Activated CD8-positive, alpha-beta memory T cell treated with anti-CD3 and anti-CD28 coated beads, Interleukin-2, amount 10 ng/mL, durations not matched to agents 7 days and 5 days (primary cell): ENCODE measurements around the gene UPF3B. TPM values are rescaled to one million over a fixed set of nuclear protein-coding genes. Genes with fewer than 3 reads are reported as not detected.
A peak's percentile ranks its signal among the peaks of the same experiment; 100 is the strongest.
"Not testable (repeated sequence)": the region's sequence is repeated elsewhere in the genome, so short reads cannot be mapped to it uniquely, and the experiment has no call there.

Experiments
- ATAC-seq: fragments of 150-1000 bp; cut with Tn5 transposase; one replicate; pipeline ENCODE4 v1.10.0; 2021; ENCODE audit warnings: moderate library complexity
- CTCF ChIA-PET: fragments of 350-600 bp; sonication (Branson Sonifier 250); formaldehyde crosslinking; loops from one replicate; lab custom pipeline; 2021; ENCODE audit warnings: antibody characterized with exemption; lab: Charles Lee
- DNase-seq: peaks from one replicate; pipeline ENCODE4 v3.0.0-alpha.2; 2020
- H3K27ac Mint-ChIP-seq: one replicate; pipeline ENCODE4 v1.8.0; 2021; ENCODE audit warnings: mild to moderate bottlenecking, mixed read lengths
- H3K27me3 Mint-ChIP-seq: one replicate; pipeline ENCODE4 v1.8.0; 2021; ENCODE audit warnings: mixed read lengths
- H3K36me3 Mint-ChIP-seq: one replicate; pipeline ENCODE4 v1.8.0; 2021; ENCODE audit warnings: mild to moderate bottlenecking, mixed read lengths
- H3K4me1 Mint-ChIP-seq: one replicate; pipeline ENCODE4 v1.8.0; 2021; ENCODE audit warnings: mixed read lengths
- H3K4me3 Mint-ChIP-seq: one replicate; pipeline ENCODE4 v1.8.0; 2021; ENCODE audit warnings: mild to moderate bottlenecking, moderate library complexity, mixed read lengths
- H3K9me3 Mint-ChIP-seq: one replicate; pipeline ENCODE4 v1.8.0; 2022; ENCODE audit warnings: low read depth, mixed read lengths
- total RNA-seq, 2 experiments: library from RNA; stranded (reverse); gene quantifications; one replicate each; pipeline ENCODE4 v1.2.3, GENCODE V29; 2021

Gene UPF3B, protein sequence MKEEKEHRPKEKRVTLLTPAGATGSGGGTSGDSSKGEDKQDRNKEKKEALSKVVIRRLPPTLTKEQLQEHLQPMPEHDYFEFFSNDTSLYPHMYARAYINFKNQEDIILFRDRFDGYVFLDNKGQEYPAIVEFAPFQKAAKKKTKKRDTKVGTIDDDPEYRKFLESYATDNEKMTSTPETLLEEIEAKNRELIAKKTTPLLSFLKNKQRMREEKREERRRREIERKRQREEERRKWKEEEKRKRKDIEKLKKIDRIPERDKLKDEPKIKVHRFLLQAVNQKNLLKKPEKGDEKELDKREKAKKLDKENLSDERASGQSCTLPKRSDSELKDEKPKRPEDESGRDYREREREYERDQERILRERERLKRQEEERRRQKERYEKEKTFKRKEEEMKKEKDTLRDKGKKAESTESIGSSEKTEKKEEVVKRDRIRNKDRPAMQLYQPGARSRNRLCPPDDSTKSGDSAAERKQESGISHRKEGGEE
- total RNA-seq = 10 to 100 TPM; 11.3 to 12.8 TPM

DNA sequence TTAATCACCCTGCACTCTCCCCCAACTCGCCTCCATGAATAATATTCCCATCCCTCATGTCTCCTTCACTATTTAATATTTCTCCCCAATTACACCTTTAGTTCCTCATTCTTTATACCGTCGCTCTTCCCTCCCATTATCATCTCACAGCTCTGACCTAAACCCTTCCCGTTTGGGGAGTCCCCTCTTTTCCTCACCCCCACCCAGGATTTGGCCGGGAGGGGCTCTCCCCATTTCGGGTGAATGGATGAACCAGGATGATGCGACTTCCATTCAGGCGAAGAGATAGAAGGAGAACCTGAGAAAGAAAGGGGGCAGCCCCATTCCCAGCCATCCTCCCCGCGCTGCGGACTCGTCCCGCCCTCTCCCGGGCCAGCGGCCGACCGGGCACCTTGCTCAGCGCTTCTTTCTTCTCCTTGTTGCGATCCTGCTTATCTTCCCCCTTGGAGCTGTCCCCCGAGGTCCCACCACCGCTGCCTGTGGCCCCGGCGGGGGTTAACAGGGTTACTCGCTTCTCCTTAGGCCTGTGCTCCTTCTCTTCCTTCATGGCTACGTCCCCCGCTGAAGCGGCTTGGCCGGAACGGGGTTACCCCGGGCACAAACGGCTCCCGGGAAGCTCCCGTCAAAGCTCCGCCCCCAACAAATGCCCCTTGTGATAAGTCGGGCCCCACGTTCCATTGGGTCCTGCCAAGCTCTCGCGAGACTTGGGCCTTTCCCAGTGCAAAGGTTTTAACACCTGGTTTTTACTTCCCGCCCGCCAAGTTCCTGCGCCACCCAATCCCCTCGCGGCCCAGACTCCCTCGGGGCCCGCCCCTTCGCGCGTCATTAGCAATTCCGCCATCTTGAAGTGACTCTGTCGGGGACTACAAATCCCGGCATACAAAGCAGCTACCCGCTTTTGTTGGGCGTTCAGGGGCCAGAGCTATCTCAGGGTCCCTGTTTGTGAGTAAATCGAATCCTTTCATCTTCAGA, at the start of gene UPF3B:
UPF3B (minus strand) TSS at position 582 of the 972 bp plus-strand sequence; CDS start at position 547, 35 bp downstream.
- H3K9me3 Mint-ChIP-seq = no peaks in the 10 kb centered on the region

DNA sequence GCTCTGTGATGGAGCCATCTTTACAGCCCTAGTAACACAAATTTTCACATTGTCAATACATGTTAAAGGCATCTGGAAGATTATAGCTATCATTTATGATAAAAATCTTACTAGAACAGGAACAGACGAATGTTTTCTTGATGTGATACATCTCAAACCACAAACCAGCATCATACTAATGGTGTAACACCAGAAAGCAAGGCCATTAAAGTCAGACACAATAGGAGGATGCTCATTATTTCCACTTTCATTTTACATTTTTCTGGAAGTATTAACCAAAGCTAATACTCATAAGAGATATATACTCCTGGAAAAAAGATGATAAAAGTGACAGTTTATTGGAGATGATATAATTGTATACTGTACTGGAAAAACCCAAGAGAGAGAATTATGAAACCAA, 48.2 kb upstream of the UPF3B start:
- no peak for ATAC-seq
- Mint-ChIP-seq H3K36me3 (no peaks in the 10 kb centered on the region), H3K9me3 (no peaks in the 10 kb centered on the region), H3K27me3 (no peaks in the 10 kb centered on the region), H3K4me1 (peaks cover 5% of the 10 kb centered on the region), H3K27ac (no peak overlapping the region), H3K4me3 (no peak overlapping the region)
- CTCF ChIA-PET = interaction anchor here (1.1 kb wide), 1 partner anchor 13 kb away, joined by 3 read pairs; no protein-coding TSS in a partner anchor
- DNase-seq = no peak

More for the DNA sequence above, at the start of gene UPF3B:
- peak; percentile 98 for ATAC-seq
- CTCF ChIA-PET = interaction anchor here (1.0 to 1.5 kb wide), 3 partner anchors 19 to 61 kb away, joined by 3 to 9 read pairs (median 3); partner anchors contain the start of gene RPL39
- no peaks in the 10 kb centered on the region for H3K27me3 Mint-ChIP-seq
- peaks cover 12% of the 10 kb centered on the region for H3K4me1 Mint-ChIP-seq
- DNase-seq = peak; percentile 98
- H3K27ac Mint-ChIP-seq = peak within 1 kb of the TSS; percentile 90
- peaks cover 17% of the 10 kb centered on the region for H3K36me3 Mint-ChIP-seq
- peak within 1 kb of the TSS; percentile 96 for H3K4me3 Mint-ChIP-seq

DNA sequence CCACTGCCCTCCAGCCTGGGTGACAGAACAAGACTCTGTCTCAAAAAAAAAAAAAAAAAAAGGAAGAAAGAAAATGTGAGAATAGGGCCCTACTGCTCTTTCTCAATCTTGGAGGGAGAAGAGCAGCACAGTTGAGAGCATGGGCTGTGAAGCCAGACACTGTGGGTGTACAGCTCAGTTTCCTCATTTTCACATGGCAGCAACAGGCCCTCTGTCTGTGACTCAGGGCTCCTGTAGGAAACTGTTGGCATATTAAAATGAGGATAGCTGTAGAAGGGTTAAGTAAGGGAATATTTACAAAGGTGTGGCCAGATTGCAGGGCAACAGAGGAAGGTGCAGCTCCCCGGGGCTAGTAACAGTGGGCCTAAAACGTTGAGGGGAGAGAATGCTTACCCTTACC, 46.4 kb upstream of the UPF3B start:
- H3K9me3 Mint-ChIP-seq = no peaks in the 10 kb centered on the region
- ATAC-seq (no peak), DNase-seq (no peak)
- CTCF ChIA-PET = no interaction called here
- no peak overlapping the region for H3K27ac Mint-ChIP-seq
- H3K4me3 Mint-ChIP-seq = no peak overlapping the region
- H3K36me3 Mint-ChIP-seq = no peaks in the 10 kb centered on the region
- H3K4me1 Mint-ChIP-seq = peaks cover 5% of the 10 kb centered on the region
- H3K27me3 Mint-ChIP-seq = no peaks in the 10 kb centered on the region

DNA sequence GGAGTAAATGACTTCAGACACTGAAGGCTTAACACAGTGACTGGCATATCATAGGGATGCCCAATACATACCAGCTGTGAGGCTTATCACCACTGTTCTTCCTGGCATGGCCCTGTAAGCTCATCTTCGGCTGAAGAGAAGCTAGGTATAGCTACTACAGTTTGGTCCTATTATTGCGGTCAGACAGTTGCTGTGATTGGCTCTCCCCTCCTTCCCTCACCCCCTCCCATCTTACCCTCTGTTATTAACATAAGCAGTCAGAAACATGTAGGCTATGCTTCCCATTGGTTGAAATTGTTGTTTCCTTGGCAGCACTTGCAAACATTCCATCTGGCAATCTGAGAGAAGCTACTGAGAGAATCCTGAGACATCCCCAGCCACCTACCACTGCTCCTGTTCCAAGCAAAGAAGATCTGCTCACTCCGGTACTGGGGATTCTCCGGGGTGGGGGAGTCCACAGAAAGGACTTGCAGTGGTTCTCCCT, 43.1 kb upstream of the UPF3B start, which contains the start of gene AKAP14:
AKAP14 (plus strand) TSS at position 51 of the 484 bp plus-strand sequence. CDS start 7,331 bp downstream, outside the sequence.
- H3K36me3 Mint-ChIP-seq = no peaks in the 10 kb centered on the region
- H3K9me3 Mint-ChIP-seq = no peaks in the 10 kb centered on the region
- H3K4me1 Mint-ChIP-seq = peaks cover 3% of the 10 kb centered on the region
- DNase-seq (no peak), ATAC-seq (no peak)
- H3K4me3 Mint-ChIP-seq = no peak within 1 kb of the TSS
- H3K27ac Mint-ChIP-seq = no peak within 1 kb of the TSS
- CTCF ChIA-PET = no interaction called here
- no peaks in the 10 kb centered on the region for H3K27me3 Mint-ChIP-seq

DNA sequence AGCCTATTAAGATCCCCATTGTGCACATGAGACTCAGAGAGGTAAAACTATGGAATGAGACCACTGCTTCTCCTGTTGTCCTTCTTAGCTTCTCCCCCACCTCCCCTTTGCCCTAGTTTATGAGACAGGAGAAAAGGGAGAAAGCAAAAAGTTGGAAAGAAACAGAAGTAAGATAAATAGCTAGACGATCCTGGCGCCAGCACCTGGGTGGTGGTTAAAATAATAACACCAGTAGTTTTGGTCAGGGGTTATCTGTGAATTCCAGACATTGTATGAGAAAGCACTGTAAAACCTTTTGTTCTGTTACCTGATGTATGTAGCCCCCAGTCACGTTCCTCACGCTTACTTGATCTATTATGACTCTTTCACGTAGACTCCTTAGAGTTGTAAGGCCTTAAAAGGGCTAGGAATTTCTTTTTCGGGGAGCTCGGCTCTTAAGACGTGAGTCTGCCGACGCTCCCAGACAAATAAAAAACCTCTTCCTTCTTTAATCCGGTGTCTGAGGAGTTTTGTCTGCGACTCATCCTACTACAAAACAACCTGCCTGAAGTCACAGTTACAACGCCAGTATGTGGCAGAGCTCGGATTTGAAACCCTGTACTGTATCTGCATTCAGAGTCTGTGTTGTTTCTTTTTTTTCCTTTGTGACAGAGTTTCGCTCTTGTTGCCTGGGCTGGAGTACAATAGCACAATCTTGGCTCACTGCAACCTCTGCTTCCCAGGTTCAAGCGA, 39.4 kb upstream of the UPF3B start:
- H3K9me3 Mint-ChIP-seq, ATAC-seq, H3K27ac Mint-ChIP-seq, H3K27me3 Mint-ChIP-seq, H3K36me3 Mint-ChIP-seq, CTCF ChIA-PET, DNase-seq, H3K4me1 Mint-ChIP-seq, H3K4me3 Mint-ChIP-seq: not testable (repeated sequence)

DNA sequence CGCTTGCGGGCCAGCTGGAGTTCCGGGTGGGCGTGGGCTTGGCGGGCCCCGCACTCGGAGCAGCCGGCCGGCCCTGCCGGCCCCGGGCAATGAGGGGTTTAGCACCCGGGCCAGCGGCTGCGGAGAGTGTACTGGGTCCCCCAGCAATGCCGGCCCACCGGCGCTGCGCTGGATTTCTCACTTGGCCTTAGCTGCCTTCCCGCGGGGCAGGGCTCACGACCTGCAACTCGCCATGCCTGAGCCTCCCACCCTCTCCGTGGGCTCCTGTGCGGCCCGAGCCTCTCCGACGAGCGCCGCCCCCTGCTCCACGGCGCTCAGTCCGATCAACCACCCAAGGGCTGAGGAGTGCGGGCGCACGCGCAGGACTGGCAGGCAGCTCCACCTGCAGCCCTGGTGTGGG, 37.9 kb upstream of the UPF3B start:
- H3K27ac Mint-ChIP-seq, DNase-seq, H3K36me3 Mint-ChIP-seq, H3K27me3 Mint-ChIP-seq, H3K4me3 Mint-ChIP-seq, CTCF ChIA-PET, H3K9me3 Mint-ChIP-seq, ATAC-seq: not testable (repeated sequence)
- peaks cover 15% of the 10 kb centered on the region for H3K4me1 Mint-ChIP-seq

DNA sequence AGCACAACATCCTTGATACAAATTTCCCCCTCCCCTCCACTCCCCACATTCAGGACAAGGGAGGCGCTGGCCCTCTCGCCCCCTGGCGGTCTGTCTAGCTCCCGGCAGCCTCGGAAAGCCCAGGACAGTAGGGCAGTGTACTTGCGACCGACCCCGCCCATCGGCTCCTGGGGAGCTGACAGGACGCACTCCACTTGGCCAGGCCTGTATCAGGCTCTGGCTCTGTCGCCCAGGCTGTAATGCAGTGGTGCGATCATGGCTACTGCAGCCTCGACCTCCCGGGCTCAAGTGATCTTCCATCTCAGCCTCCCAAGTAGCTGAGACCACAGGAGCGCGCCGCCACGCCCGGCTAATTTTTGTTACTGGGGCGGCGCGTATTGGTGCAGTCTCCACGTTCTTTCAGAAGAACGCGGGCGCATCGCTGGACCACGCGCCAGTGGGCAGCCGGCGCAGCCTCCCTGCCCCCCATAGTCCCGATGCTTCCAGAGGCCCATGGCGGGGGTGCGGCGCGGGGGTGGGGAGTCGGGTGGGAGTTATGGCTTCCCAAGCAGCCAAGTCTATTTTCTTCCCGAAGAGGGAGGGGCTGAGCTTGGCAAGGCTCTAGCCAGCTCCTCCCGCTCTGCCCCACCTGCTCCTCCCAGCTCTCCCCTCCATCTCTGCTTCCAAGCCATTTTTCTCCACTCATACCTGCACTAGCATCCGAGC, 35.1 kb upstream of the UPF3B start:
- DNase-seq (peak; percentile 72), ATAC-seq (peak; percentile 72)
- Mint-ChIP-seq H3K9me3 (no peaks in the 10 kb centered on the region), H3K4me1 (peaks cover 15% of the 10 kb centered on the region), H3K4me3 (peak overlapping the region; percentile 58), H3K27ac (no peak overlapping the region), H3K36me3 (no peaks in the 10 kb centered on the region), H3K27me3 (no peaks in the 10 kb centered on the region)
- CTCF ChIA-PET = interaction anchor here (0.7 to 2.5 kb wide), 12 partner anchors 9 to 375 kb away, joined by 3 to 12 read pairs (median 3); partner anchors contain the start of genes NDUFA1, RNF113A, RPL39 and SEPTIN6

DNA sequence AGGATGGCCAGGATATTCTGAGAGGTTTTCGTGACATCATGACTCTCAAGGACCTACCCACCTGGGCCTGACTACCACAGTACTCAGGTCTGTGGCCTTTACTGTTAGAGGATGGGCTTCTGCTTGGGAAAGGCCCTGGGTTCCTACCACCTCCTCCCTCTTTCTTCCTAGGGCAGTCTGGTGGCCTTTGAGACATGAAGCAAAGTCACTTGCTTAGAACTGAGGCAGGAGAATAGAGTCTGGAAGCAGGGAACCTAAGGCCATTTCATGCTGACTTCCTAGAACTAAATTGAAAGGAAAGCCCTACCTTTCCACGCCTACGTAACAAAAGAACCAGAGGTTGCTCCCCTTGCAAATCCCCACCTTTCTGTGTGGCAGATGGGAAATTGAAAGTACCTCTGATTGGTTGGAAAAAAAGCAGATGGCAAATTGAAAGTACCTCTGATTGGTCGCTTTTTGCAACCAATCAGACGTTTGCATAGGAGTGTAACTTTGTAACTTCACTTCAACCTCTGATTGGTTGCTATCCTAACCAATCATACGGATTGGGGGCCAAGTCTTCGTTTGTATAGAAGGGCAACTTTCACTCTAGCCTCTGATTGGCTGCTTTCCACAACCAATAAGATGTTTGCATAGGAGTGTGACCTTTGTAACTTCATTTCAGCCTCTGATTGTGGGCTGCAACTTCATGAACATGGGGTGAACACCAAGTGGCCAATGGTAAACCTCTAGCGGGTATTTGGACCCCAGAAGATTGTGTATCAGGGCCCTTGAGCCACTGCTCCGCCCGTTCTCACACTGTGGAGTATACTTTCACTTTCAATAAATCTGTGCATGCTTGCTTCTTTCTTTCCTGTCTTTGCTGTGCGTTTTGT, 33.0 kb upstream of the UPF3B start:
- ATAC-seq = peak; percentile 92
- peaks cover 18% of the 10 kb centered on the region for H3K4me1 Mint-ChIP-seq
- CTCF ChIA-PET = interaction anchor here (2.3 kb wide), 1 partner anchor 98 kb away, joined by 8 read pairs; no protein-coding TSS in a partner anchor
- DNase-seq = peak; percentile 70
- H3K4me3 Mint-ChIP-seq = peak overlapping the region; percentile 65
- no peaks in the 10 kb centered on the region for H3K9me3 Mint-ChIP-seq
- no peaks in the 10 kb centered on the region for H3K27me3 Mint-ChIP-seq
- peak overlapping the region; percentile 72 for H3K27ac Mint-ChIP-seq
- no peaks in the 10 kb centered on the region for H3K36me3 Mint-ChIP-seq

DNA sequence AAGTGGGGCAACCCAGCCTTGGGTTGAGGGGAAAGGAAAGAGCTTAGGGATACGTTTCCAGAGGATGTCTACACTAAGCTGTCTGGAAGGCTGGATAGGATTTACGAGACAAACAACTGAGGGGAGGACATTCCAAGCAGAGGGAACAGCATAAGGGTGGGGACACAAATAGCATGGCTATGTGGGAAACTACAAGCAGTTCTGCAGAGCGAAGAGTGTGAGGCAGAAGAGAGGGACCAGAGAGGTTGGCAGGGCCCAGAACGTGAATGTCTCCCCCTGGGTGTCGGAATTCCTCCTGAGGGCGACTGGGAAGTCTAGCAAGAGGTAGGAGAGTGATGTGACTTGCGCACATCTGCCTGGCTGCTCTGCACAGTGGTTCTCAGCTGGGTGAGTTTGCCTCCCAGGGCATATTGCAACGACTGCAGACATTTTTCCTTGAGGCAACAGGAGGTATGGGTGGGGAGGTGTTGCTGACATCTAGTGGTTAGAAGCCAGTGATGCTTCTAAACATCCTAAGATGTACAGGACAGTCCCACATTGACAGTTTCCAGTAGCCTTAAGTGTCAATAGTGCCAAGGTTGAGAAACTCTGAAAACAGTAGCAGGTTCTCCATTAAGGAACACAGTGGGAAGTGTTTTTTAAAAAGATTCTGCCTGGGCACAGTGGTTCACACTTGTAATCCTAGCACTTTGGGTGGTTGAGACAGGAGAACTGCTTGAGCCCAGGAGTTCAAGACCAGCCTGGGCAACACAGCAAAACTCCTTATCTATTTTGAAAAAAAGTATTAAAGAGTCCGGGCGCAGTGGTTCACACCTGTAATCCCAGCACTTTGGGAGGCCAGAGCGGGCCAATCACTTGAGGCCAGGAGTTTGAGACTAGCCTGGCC, 28.0 kb upstream of the UPF3B start:
- CTCF ChIA-PET = interaction anchor here (1.3 to 1.6 kb wide), 2 partner anchors 25 to 92 kb away, joined by 3 read pairs; no protein-coding TSS in a partner anchor
- DNase-seq = peak; percentile 52

DNA sequence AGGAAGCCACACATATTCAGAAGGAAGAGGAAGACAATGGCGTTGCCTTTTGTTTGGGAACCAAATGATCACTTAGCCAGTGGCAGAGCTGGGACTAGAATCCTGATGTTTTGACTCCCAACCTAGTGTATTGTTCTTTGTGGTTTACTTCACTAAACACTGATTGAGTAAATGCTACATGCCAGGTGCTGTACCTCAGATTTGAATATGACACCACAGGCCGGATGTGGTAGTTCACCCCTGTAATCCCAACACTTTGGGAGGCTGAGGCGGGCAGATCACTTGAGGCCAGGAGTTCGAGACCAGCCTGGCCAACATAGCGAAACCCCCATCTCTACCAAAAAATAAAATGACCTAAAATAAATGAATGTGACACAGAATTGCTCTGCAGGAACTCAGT, 27.3 kb upstream of the UPF3B start:
- no peaks in the 10 kb centered on the region for H3K27me3 Mint-ChIP-seq
- no peak overlapping the region for H3K4me3 Mint-ChIP-seq
- H3K9me3 Mint-ChIP-seq = no peaks in the 10 kb centered on the region
- CTCF ChIA-PET = interaction anchor here (1.3 to 1.6 kb wide), 2 partner anchors 24 to 91 kb away, joined by 3 read pairs; no protein-coding TSS in a partner anchor
- peaks cover 19% of the 10 kb centered on the region for H3K4me1 Mint-ChIP-seq
- peak; percentile 46 for DNase-seq
- no peak for ATAC-seq
- peak overlapping the region; percentile 66 for H3K27ac Mint-ChIP-seq
- peaks cover 6% of the 10 kb centered on the region for H3K36me3 Mint-ChIP-seq

More for the DNA sequence above, 28.0 kb upstream of the UPF3B start:
- H3K4me1 Mint-ChIP-seq = peaks cover 20% of the 10 kb centered on the region
- H3K27me3 Mint-ChIP-seq = no peaks in the 10 kb centered on the region
- no peaks in the 10 kb centered on the region for H3K9me3 Mint-ChIP-seq
- peak overlapping the region; percentile 66 for H3K27ac Mint-ChIP-seq
- ATAC-seq = peak; percentile 87
- peaks cover 6% of the 10 kb centered on the region for H3K36me3 Mint-ChIP-seq
- no peak overlapping the region for H3K4me3 Mint-ChIP-seq
